Prostate gland (tissue), 2 donors: Measurements from ENCODE around the gene KDELR3.

Experiments
- POLR2A ChIP-seq: fragments of 450-650 bp; IDR thresholded peaks from one replicate; pipeline ENCODE4 v1.6.1; 2016; ENCODE audit warnings: antibody characterized with exemption, mild to moderate bottlenecking
- TF ChIP-seq, protein P1 (sequence below), 4 experiments: fragments of 200-600 bp in 2 of 4; fragments of 450-650 bp in 2 of 4; sonication (generic) in 2 of 4; IDR thresholded peaks; 1 replicate in 3 of 4; 2 replicates in 1 of 4; pipeline ENCODE4 v1.5.1; 2016 to 2019; ENCODE audit warnings: antibody characterized with exemption in 4 of 4, mild to moderate bottlenecking in 2 of 4, moderate library complexity in 2 of 4

DNA sequence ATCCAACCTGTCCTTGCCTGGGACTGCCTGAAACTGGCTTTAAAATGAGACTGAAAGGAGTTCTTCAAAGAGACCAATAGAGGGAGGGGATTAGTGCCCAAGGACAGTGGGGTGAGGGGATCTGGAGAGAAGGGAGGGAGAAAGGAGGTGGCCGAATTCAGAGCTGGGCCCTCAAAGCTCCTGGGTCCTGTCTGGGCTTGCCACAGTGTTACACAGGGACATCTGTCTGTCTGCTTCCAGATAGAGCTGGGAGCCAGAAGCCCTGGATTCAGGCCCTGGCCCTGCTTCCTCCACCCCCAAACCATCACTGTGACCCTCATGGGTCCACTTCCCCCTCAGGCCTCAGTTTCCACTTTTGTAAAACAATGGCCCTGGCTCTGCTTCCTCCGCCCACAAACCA is 16.5 kb upstream of the KDELR3 start:
- TF ChIP-seq, protein P1, sequence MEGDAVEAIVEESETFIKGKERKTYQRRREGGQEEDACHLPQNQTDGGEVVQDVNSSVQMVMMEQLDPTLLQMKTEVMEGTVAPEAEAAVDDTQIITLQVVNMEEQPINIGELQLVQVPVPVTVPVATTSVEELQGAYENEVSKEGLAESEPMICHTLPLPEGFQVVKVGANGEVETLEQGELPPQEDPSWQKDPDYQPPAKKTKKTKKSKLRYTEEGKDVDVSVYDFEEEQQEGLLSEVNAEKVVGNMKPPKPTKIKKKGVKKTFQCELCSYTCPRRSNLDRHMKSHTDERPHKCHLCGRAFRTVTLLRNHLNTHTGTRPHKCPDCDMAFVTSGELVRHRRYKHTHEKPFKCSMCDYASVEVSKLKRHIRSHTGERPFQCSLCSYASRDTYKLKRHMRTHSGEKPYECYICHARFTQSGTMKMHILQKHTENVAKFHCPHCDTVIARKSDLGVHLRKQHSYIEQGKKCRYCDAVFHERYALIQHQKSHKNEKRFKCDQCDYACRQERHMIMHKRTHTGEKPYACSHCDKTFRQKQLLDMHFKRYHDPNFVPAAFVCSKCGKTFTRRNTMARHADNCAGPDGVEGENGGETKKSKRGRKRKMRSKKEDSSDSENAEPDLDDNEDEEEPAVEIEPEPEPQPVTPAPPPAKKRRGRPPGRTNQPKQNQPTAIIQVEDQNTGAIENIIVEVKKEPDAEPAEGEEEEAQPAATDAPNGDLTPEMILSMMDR (IDR thresholded peaks at IDR 0.05), result no peak
- no peak for TF ChIP-seq POLR2A
